DND-41 (cell line): ENCODE measurements around the gene RABGAP1.
A peak's percentile ranks its signal among the peaks of the same experiment; 100 is the strongest.
"Not testable (repeated sequence)": the region's sequence is repeated elsewhere in the genome, so short reads cannot be mapped to it uniquely, and the experiment has no call there.

ENCODE experiments used
- ATAC-seq: fragments of 200-7000 bp; cut with Tn5 transposase; 3 replicates; pipeline ENCODE4 v1.9.1; 2021; ENCODE audit warnings: low read depth; ENCODE audit not compliant: insufficient read depth
- DNase-seq: peaks from one replicate; pipeline ENCODE4 v3.0.0-alpha.2; 2020
- H2AFZ ChIP-seq: 2 replicates; pipeline ENCODE4 v1.6.0; 2012; ENCODE audit warnings: low read depth, low read length
- H3K27ac ChIP-seq: 2 replicates; pipeline ENCODE4 v1.5.1; 2012; ENCODE audit warnings: low read length, inconsistent platforms
- H3K27me3 ChIP-seq: fragments of 200-600 bp; sonication (generic); 2 replicates; pipeline ENCODE4 v1.6.0; 2012; ENCODE audit warnings: low read length, mild to moderate bottlenecking, inconsistent platforms; ENCODE audit not compliant: insufficient read depth, poor library complexity
- H3K36me3 ChIP-seq: 2 replicates; pipeline ENCODE4 v1.5.1; 2012; ENCODE audit warnings: low read length, inconsistent platforms; ENCODE audit not compliant: insufficient read depth
- H3K4me1 ChIP-seq: 2 replicates; pipeline ENCODE4 v1.5.1; 2012; ENCODE audit warnings: mild to moderate bottlenecking, low read length; ENCODE audit not compliant: insufficient read depth
- H3K4me2 ChIP-seq: 2 replicates; pipeline ENCODE4 v1.6.0; 2012; ENCODE audit warnings: mild to moderate bottlenecking, moderate library complexity, low read length, inconsistent platforms; ENCODE audit not compliant: insufficient read depth
- H3K4me3 ChIP-seq, 2 experiments: fragments of 200-600 bp in 1 of 2; shearing (Covaris generic) in 1 of 2; 2 replicates each; pipeline ENCODE4 v1.5.1; 2012 to 2016; ENCODE audit warnings: inconsistent platforms in 2 of 2, low read length in 2 of 2, mild to moderate bottlenecking in 2 of 2, low read depth in 1 of 2, moderate library complexity in 1 of 2
- H3K79me2 ChIP-seq: 2 replicates; pipeline ENCODE4 v1.6.0; 2012; ENCODE audit warnings: low read length, inconsistent platforms; ENCODE audit not compliant: insufficient read depth
- H3K9ac ChIP-seq: 2 replicates; pipeline ENCODE4 v1.6.0; 2012; ENCODE audit warnings: low read depth, mild to moderate bottlenecking, inconsistent platforms, low read length, moderate library complexity
- H3K9me3 ChIP-seq: 2 replicates; pipeline ENCODE4 v1.5.1; 2012; ENCODE audit warnings: low read length, moderate library complexity, mild to moderate bottlenecking, inconsistent platforms; ENCODE audit not compliant: insufficient read depth, severe bottlenecking
- H4K20me1 ChIP-seq: 2 replicates; pipeline ENCODE4 v1.6.0; 2012; ENCODE audit warnings: low read length; ENCODE audit not compliant: insufficient read depth
- EZH2 ChIP-seq: IDR thresholded peaks from 3 replicates; pipeline ENCODE4 v1.6.1; 2012; ENCODE audit warnings: borderline replicate concordance, low read depth, mild to moderate bottlenecking, moderate library complexity, low read length, inconsistent platforms; ENCODE audit not compliant: severe bottlenecking
- TF ChIP-seq, protein P1 (sequence below): IDR thresholded peaks from 2 replicates; pipeline ENCODE4 v1.5.1; 2012; ENCODE audit warnings: borderline replicate concordance, low read length, moderate library complexity, mild to moderate bottlenecking; ENCODE audit not compliant: poor library complexity, severe bottlenecking; ENCODE audit errors: extremely low read depth

RABGAP1 gene

GRCh38 chr9:122904466-122904822 is 36.4 kb upstream of the RABGAP1 start:
- Histone ChIP-seq H3K36me3 (no peaks in the 10 kb centered on the region; the same call in 1 of the 2 replicates), H3K4me2 (peak overlapping the region; percentile 79), H3K4me3 (peak overlapping the region; percentile 62 to 71), H3K79me2 (peaks cover 61% of the 10 kb centered on the region), H3K27me3 (no peaks in the 10 kb centered on the region), H2AFZ (peak overlapping the region; percentile 70), H3K27ac (peak overlapping the region; percentile 81), H4K20me1 (no peaks in the 10 kb centered on the region), H3K4me1 (peaks cover 50% of the 10 kb centered on the region), H3K9me3 (no peaks in the 10 kb centered on the region), H3K9ac (peak overlapping the region; percentile 73)
- no peak for TF ChIP-seq EZH2
- TF ChIP-seq, protein P1, sequence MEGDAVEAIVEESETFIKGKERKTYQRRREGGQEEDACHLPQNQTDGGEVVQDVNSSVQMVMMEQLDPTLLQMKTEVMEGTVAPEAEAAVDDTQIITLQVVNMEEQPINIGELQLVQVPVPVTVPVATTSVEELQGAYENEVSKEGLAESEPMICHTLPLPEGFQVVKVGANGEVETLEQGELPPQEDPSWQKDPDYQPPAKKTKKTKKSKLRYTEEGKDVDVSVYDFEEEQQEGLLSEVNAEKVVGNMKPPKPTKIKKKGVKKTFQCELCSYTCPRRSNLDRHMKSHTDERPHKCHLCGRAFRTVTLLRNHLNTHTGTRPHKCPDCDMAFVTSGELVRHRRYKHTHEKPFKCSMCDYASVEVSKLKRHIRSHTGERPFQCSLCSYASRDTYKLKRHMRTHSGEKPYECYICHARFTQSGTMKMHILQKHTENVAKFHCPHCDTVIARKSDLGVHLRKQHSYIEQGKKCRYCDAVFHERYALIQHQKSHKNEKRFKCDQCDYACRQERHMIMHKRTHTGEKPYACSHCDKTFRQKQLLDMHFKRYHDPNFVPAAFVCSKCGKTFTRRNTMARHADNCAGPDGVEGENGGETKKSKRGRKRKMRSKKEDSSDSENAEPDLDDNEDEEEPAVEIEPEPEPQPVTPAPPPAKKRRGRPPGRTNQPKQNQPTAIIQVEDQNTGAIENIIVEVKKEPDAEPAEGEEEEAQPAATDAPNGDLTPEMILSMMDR, result no peak
- DNase-seq (peak; percentile 34), ATAC-seq (peak; percentile 17; the same call in 1 of the 3 replicates)

GRCh38 chr9:122904823-122905710 is 35.8 kb upstream of the RABGAP1 start, which contains the start of gene RC3H2:
Gene RC3H2 (minus strand): TSS chr9:122905359. CDS start chr9:122897509, 7,850 bp downstream.
- Histone ChIP-seq H3K27me3 (no peaks in the 10 kb centered on the region), H3K27ac (peak within 1 kb of the TSS; percentile 81), H3K79me2 (peaks cover 58% of the 10 kb centered on the region), H3K4me1 (peaks cover 45% of the 10 kb centered on the region), H3K36me3 (no peaks in the 10 kb centered on the region; the same call in 1 of the 2 replicates), H3K9ac (peak within 1 kb of the TSS; percentile 73), H2AFZ (peak within 1 kb of the TSS; percentile 96), H3K4me3 (peak within 1 kb of the TSS; percentile 62 to 71), H3K9me3 (no peaks in the 10 kb centered on the region), H3K4me2 (peak within 1 kb of the TSS; percentile 79), H4K20me1 (no peaks in the 10 kb centered on the region; the same call in 1 of the 2 replicates)
- DNase-seq (peak; percentile 98), ATAC-seq (peak; percentile 85)
- no peak for TF ChIP-seq EZH2
- TF ChIP-seq, protein P1, result peak; percentile 3

- not testable (repeated sequence) for ATAC-seq, DNase-seq, H3K27ac ChIP-seq, H3K36me3 ChIP-seq, H3K9me3 ChIP-seq, H3K27me3 ChIP-seq, H4K20me1 ChIP-seq
- Histone ChIP-seq H2AFZ (0 out of 2 replicates have a peak overlapping the region, but pooled peaks have one; percentile 96), H3K79me2 (peaks cover 55% of the 10 kb centered on the region), H3K4me3 (peak overlapping the region in 1 of 2 experiments; percentile 71; a peak in 1 of 4 replicates), H3K4me2 (peak overlapping the region; percentile 79; the same call in 1 of the 2 replicates), H3K4me1 (peaks cover 38% of the 10 kb centered on the region), H3K9ac (0 out of 2 replicates have a peak overlapping the region, but pooled peaks have one; percentile 73)
Observed at GRCh38 chr9:122906122-122906521, 34.7 kb upstream of the RABGAP1 start.

- Histone ChIP-seq H2AFZ (peak overlapping the region; percentile 96), H4K20me1 (no peaks in the 10 kb centered on the region; the same call in 1 of the 2 replicates), H3K79me2 (peaks cover 46% of the 10 kb centered on the region), H3K9ac (peak overlapping the region; percentile 85), H3K27ac (peak overlapping the region; percentile 95), H3K4me1 (peaks cover 23% of the 10 kb centered on the region), H3K27me3 (no peaks in the 10 kb centered on the region), H3K4me3 (peak overlapping the region; percentile 95 to 99), H3K4me2 (peak overlapping the region; percentile 87), H3K9me3 (no peaks in the 10 kb centered on the region), H3K36me3 (peaks cover 16% of the 10 kb centered on the region)
- ATAC-seq (no peak), DNase-seq (no peak)
- TF ChIP-seq, protein P1, result no peak
- no peak for TF ChIP-seq EZH2
Observed at GRCh38 chr9:122912671-122912963, 28.2 kb upstream of the RABGAP1 start.
